Suprapubic skin (tissue), 4 donors: ENCODE results near the gene MGAT3.

Source experiments
- POLR2A ChIP-seq, 2 donors: fragments of 450-650 bp; IDR thresholded peaks; one replicate each; pipeline ENCODE4 v1.6.1; 2017; ENCODE audit warnings: antibody characterized with exemption in 2 of 2, mild to moderate bottlenecking in 2 of 2, moderate library complexity in 2 of 2
- POLR2AphosphoS5 ChIP-seq, 3 donors: sonication (generic); formaldehyde crosslinking; IDR thresholded peaks; one replicate each; pipeline ENCODE4 v1.6.1; 2017; ENCODE audit warnings: antibody characterized with exemption in 3 of 3
- TF ChIP-seq, protein P1 (sequence below), 2 donors: fragments of 200-600 bp in 1 of 2; fragments of 450-650 bp in 1 of 2; sonication (generic) in 1 of 2; IDR thresholded peaks; one replicate each; pipeline ENCODE4 v1.5.1; 2016 to 2019; ENCODE audit warnings: antibody characterized with exemption in 2 of 2, mild to moderate bottlenecking in 1 of 2, moderate library complexity in 1 of 2

- TF ChIP-seq, protein P1, sequence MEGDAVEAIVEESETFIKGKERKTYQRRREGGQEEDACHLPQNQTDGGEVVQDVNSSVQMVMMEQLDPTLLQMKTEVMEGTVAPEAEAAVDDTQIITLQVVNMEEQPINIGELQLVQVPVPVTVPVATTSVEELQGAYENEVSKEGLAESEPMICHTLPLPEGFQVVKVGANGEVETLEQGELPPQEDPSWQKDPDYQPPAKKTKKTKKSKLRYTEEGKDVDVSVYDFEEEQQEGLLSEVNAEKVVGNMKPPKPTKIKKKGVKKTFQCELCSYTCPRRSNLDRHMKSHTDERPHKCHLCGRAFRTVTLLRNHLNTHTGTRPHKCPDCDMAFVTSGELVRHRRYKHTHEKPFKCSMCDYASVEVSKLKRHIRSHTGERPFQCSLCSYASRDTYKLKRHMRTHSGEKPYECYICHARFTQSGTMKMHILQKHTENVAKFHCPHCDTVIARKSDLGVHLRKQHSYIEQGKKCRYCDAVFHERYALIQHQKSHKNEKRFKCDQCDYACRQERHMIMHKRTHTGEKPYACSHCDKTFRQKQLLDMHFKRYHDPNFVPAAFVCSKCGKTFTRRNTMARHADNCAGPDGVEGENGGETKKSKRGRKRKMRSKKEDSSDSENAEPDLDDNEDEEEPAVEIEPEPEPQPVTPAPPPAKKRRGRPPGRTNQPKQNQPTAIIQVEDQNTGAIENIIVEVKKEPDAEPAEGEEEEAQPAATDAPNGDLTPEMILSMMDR (IDR thresholded peaks at IDR 0.05), result no peak
- no peak for TF ChIP-seq POLR2A (IDR thresholded peaks at IDR 0.05)
- TF ChIP-seq POLR2AphosphoS5 (IDR thresholded peaks at IDR 0.05), result no peak
Measured at GRCh38 chr22:39535357-39535725, 78.5 kb downstream of the MGAT3 start.
